Right lobe of liver (tissue), 4 donors: Measurements from ENCODE around the gene POU1F1.

Experiments used
- CTCF ChIP-seq, 4 donors: fragments of 200-600 bp in 3 of 4; fragments of 450-650 bp in 1 of 4; IDR thresholded peaks; one replicate each; pipeline versions ENCODE4 v1.5.1 to v1.8.0; 2016 to 2022; ENCODE audit warnings: antibody characterized with exemption in 4 of 4, mild to moderate bottlenecking in 2 of 4
- POLR2A ChIP-seq: fragments of 450-650 bp; IDR thresholded peaks from one replicate; pipeline ENCODE4 v1.6.1; 2017; ENCODE audit warnings: antibody characterized with exemption, mild to moderate bottlenecking
- donor health status: DM: no; HTN: no; CAD: no.
- donor health status: DM: no; HTN: no; CAD: no.
- donor health status: DM: no; HTN: yes; CAD: no.

- TF ChIP-seq CTCF (IDR thresholded peaks at IDR 0.05) = no peak
- no peak for TF ChIP-seq POLR2A
Observed at GRCh38 chr3:87269723-87270122, 6.7 kb downstream of the POU1F1 start.
